Panc1 (cell line): ENCODE results near the gene SLIT3.

Source experiments
- POLR2AphosphoS5 ChIP-seq: IDR thresholded peaks from 2 replicates; pipeline ENCODE4 v1.6.1; 2012; ENCODE audit warnings: mild to moderate bottlenecking, low read depth, low read length, moderate library complexity
- SIN3A ChIP-seq: IDR thresholded peaks from 2 replicates; pipeline ENCODE4 v1.6.1; 2012; ENCODE audit warnings: low read depth, mild to moderate bottlenecking, low read length, moderate library complexity, borderline replicate concordance; ENCODE audit not compliant: insufficient read depth
- TCF7L2 ChIP-seq: IDR thresholded peaks from 2 replicates; pipeline ENCODE4 v1.6.1; 2011; ENCODE audit warnings: mild to moderate bottlenecking, low read depth, low read length, inconsistent platforms
- TF ChIP-seq, protein P1 (sequence below): fragments of 450-650 bp; IDR thresholded peaks from 2 replicates; pipeline ENCODE4 v1.5.1; 2017; ENCODE audit warnings: mild to moderate bottlenecking

DNA sequence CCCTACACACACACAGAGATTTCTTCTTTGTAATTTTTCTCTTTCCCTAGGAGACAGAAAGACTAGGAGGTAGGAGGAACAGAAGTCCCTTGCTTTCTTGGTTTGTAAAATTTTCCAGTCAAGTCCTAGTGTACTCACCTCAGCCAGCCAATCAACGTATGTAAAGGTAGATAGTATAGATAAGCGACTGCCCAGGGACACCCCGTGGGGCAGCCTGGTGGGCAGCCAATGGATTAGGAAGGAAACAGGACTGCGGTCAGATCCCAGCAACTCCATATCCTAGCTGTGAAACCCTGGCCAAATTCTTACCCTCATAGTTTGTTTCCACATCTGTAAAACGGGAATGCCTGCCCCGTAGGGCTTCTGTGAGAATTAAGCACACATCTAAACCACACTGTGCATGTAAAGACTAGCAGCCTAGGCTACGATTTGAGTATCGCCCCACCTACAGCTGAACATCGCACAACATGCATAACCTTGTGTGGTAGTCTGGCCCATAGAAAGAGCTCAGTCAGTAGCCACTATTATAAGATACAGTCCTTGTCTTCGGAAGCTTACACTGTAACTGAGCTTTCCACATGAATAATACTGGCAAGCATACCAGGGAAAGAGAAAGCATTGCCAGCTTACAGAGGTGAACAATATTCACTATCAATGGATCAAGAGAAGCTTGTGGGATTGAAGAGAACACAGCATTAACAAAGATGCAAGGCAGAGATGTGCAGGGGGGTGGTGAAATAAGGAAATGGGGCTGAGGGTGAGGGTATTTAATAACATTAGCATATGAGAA is 368.3 kb downstream of the SLIT3 start:
- TF ChIP-seq, protein P1, sequence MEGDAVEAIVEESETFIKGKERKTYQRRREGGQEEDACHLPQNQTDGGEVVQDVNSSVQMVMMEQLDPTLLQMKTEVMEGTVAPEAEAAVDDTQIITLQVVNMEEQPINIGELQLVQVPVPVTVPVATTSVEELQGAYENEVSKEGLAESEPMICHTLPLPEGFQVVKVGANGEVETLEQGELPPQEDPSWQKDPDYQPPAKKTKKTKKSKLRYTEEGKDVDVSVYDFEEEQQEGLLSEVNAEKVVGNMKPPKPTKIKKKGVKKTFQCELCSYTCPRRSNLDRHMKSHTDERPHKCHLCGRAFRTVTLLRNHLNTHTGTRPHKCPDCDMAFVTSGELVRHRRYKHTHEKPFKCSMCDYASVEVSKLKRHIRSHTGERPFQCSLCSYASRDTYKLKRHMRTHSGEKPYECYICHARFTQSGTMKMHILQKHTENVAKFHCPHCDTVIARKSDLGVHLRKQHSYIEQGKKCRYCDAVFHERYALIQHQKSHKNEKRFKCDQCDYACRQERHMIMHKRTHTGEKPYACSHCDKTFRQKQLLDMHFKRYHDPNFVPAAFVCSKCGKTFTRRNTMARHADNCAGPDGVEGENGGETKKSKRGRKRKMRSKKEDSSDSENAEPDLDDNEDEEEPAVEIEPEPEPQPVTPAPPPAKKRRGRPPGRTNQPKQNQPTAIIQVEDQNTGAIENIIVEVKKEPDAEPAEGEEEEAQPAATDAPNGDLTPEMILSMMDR, result no peak
- TF ChIP-seq SIN3A (no peak), TCF7L2 (no peak), POLR2AphosphoS5 (no peak)
